GM18873 (cell line): ENCODE measurements around the gene PPFIBP1.
"Not testable (repeated sequence)": the region's sequence is repeated elsewhere in the genome, so short reads cannot be mapped to it uniquely, and the experiment has no call there.

ENCODE experiments used
- ATAC-seq: cut with Tn5 transposase; IDR thresholded peaks from one replicate; pipeline ENCODE4 v1.9.1; 2021; ENCODE audit warnings: mild to moderate bottlenecking, moderate library complexity, moderate number of reproducible peaks; ENCODE audit not compliant: unreplicated experiment, low FRiP score

Gene PPFIBP1

GRCh38 chr12:27616356-27617142, 92.5 kb downstream of the PPFIBP1 start:
- no peak for ATAC-seq

DNA sequence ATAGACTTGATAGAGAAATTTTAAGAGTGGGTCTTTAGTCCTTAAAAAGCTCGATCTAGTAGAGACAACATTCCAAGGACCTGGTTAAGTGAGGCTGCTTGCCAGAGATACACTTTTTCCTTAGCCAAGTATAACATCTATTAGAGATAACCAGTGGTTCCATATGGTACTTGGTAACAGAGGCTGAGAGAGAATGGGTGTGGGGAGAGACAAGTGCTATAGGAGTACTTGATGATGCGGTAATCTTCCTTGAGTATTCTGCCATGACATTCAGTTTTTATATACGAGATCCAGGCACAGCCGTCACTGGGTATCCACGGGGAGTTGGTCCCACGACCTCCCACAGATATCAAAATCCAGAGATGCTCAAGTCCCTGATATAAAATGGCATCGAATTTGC, 94.8 kb downstream of the PPFIBP1 start:
- no peak for ATAC-seq

GRCh38 chr12:27619308-27619707, 95.3 kb downstream of the PPFIBP1 start:
- no peak for ATAC-seq

DNA sequence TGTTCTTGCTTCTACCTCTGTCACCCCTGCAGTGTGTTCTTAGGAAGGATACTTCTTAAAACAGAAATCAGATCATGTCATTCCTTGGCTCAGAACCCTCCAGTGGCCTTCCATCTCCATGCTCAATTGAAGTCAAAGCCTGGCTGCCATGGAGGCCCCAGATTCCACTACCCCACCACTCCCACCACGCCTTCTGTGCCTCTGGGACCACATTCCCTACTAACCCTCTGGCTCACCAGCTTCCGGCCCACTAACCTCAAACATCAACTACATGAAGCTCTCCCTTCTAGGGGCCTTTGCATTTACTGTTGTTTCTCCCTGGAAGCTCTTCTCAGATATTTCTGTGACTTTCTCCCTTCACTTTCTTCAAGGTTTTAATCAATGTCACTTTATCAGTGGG, 96.1 kb downstream of the PPFIBP1 start:
- ATAC-seq: no peak

- no peak for ATAC-seq
These were observed 98.6 kb downstream of the PPFIBP1 start for GRCh38 chr12:27622436-27623195.

DNA sequence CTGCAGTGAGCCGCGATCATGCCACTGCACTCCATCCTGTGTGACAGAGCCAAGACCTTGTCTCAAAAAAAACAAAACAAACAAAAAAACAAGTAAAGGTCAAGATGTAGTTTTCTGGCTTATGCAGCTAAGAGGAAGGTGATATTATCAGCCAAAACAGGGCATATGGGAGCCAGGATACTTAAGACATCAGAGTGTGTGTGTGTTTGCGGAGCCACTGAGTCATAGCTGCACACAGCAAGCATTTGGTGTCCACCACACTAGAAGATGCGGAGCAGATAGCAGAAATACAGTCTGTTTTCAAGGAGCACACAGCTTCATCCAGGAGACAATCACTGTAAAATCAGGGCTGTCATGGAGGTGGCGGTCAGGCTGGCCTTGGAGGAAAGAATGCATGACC, 99.6 kb downstream of the PPFIBP1 start:
- ATAC-seq: no peak

- no peak for ATAC-seq
These were observed 100.6 kb downstream of the PPFIBP1 start for GRCh38 chr12:27624586-27624985.

- ATAC-seq: no peak
These were observed 103.3 kb downstream of the PPFIBP1 start for GRCh38 chr12:27627123-27627852.

- ATAC-seq: not testable (repeated sequence)
These were observed 104.0 kb downstream of the PPFIBP1 start for GRCh38 chr12:27627853-27628469.

DNA sequence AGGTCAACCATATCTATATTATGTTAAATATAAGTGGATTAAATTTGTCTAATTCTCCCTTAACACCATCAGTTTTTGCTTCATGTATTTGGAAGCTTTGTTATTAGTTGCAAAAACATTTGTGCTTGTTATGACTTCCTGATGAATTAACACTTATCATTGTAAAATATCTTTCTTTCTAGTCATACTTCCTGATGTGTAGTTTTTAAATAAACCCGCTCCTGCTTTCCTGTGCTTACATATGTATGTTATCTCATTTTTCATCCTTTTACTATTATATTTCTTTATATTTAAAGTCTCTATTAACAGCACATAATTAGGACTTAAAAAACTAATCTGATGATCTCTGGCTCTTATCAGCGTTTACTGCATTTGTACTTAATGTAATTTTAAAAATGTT, 106.2 kb downstream of the PPFIBP1 start:
- ATAC-seq: not testable (repeated sequence)

DNA sequence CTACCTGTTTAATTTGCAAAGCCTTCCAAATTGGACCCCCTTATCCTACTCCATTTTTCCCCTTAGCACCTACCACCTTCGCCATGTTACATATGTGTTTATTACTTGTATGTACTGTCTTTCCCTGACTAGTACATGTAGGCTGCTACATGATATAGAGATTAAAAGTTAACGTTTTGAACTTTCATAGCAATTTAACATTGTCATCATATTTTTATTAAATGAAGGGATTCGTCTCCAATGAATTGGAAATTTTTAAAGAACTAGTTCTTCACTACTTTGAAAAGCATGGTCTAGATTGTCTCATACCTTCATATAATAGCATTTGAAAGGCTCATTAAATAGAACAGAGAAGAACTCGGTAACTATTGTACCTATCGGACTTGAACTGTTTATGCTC, 107.4 kb downstream of the PPFIBP1 start:
- no peak for ATAC-seq

DNA sequence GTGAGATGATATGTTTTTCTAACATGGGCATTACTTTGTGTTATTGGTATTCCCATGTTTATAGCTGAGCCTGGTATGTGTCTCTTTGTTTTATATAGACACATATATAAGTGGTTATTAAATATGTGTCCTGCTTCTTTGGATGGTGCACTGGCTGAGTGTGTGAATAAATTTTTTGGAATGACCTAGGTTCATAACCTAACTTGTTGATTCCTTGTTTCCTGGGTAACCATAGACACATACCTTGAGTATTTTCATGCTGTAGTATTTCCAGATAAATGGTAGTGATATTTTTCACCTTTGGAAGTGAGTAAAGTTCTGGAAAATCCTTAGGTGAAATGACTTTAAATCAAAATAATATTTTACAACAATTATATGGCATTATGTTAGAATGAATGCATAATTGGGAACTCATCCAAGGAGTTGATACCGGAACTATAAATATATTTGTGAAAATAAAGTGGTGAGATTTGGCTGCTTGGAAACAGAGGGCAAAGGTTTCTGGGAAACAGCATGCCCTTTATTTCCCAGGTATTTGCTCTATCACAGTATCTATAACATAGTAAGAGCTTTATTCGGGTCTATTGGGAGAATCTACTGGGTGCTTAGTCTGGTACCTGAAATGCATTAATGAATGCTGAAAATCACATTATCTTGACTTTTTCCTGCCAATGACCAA, 107.9 kb downstream of the PPFIBP1 start:
- no peak for ATAC-seq

GRCh38 chr12:27635349-27635972, 111.5 kb downstream of the PPFIBP1 start:
- ATAC-seq: no peak

DNA sequence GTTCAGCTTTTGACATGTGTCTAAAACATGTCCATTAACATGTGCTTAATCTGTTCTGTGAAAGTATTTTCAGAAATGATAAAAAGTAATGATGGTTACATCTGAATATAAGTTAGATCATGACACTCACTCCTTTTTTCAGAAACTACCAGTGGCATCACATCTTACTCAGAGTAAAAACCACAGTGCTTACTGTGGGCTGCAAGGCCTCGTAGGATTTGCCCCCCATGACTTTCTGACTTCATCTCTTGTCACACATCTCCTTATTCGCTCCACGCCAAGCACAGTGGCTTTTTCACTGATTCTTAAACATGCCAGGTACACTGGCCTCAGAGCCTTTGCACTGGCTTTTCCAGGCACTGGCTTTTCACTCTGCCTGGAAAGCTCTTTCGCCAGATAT, 112.6 kb downstream of the PPFIBP1 start:
- ATAC-seq: not testable (repeated sequence)

DNA sequence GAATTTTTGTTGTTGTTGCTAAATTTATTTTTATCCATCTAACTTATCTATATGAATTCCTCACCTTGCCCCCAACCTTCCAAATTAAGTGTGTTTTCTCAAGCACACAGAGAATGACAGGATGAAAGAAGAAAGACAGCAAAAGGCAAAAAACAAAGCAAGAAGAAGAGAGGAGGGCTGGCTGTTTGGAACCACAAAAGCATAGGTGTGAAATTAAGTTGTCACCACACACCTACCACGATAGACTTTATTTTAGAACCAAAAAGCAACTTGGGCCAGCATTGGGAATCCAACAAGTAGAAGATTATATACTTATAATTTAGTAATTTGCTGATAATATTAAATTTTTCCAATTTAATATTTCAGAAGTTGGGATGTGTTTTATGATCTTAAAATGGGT, 113.5 kb downstream of the PPFIBP1 start:
- ATAC-seq: no peak

- no peak for ATAC-seq
These were observed 115.3 kb downstream of the PPFIBP1 start for GRCh38 chr12:27639265-27639664.

- ATAC-seq: not testable (repeated sequence)
These were observed 116.7 kb downstream of the PPFIBP1 start for GRCh38 chr12:27640566-27641200.

DNA sequence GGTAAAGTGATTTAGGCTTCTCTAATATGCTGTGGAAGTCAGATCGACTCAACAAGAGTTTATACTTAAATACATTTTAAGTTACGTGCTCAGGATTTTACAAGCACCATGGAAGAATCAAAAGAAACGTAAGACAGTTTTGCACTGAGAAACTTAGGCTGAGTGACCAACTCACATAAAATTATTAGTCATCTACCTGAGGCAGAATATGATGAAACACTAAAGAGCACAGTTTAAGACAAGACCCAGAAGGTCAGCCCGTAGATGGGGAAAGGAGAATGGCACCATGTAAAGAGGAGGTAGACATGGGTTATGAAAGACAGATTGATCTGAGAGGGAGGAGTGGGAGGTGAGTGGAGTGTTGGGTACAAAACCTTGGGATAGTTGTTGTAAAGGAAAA, 118.4 kb downstream of the PPFIBP1 start:
- not testable (repeated sequence) for ATAC-seq

GRCh38 chr12:27642892-27643291, 118.9 kb downstream of the PPFIBP1 start:
- not testable (repeated sequence) for ATAC-seq
